ENCODE measurements around the gene AGBL1.

- TF ChIP-seq TAF1 (IDR thresholded peaks at IDR 0.05; ENCODE audit: borderline replicate concordance, insufficient read depth, low read length) (no peak), FOXP2 (optimal IDR thresholded peaks at IDR 0.05; ENCODE audit: borderline replicate concordance, extremely low read depth, extremely low read length, insufficient read depth) (no peak)
- TF ChIP-seq, protein P1, sequence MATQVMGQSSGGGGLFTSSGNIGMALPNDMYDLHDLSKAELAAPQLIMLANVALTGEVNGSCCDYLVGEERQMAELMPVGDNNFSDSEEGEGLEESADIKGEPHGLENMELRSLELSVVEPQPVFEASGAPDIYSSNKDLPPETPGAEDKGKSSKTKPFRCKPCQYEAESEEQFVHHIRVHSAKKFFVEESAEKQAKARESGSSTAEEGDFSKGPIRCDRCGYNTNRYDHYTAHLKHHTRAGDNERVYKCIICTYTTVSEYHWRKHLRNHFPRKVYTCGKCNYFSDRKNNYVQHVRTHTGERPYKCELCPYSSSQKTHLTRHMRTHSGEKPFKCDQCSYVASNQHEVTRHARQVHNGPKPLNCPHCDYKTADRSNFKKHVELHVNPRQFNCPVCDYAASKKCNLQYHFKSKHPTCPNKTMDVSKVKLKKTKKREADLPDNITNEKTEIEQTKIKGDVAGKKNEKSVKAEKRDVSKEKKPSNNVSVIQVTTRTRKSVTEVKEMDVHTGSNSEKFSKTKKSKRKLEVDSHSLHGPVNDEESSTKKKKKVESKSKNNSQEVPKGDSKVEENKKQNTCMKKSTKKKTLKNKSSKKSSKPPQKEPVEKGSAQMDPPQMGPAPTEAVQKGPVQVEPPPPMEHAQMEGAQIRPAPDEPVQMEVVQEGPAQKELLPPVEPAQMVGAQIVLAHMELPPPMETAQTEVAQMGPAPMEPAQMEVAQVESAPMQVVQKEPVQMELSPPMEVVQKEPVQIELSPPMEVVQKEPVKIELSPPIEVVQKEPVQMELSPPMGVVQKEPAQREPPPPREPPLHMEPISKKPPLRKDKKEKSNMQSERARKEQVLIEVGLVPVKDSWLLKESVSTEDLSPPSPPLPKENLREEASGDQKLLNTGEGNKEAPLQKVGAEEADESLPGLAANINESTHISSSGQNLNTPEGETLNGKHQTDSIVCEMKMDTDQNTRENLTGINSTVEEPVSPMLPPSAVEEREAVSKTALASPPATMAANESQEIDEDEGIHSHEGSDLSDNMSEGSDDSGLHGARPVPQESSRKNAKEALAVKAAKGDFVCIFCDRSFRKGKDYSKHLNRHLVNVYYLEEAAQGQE (IDR thresholded peaks at IDR 0.05; ENCODE audit: insufficient read depth in 1 of 2, low read depth in 2 of 2, low read length in 2 of 2), result no peak
Measured at GRCh38 chr15:86034904-86035303, 44.8 kb upstream of the AGBL1 start.

Data from PFSK-1 (cell line).